ENCODE measurements around the gene TMEM143. TPM values are rescaled to one million over a fixed set of nuclear protein-coding genes. Genes with fewer than 3 reads are reported as not detected.
"Not testable (repeated sequence)": the region's sequence is repeated elsewhere in the genome, so short reads cannot be mapped to it uniquely, and the experiment has no call there.

The TMEM143 gene
- total RNA-seq, 1 experiment from 2014 or later: 3.3 TPM

GRCh38 chr19:48391100-48392005 lies 27.6 kb upstream of the TMEM143 start, which contains the start of gene KDELR1:
TSS of gene KDELR1 (minus strand) at chr19:48391551. CDS start at chr19:48391358, 193 bp downstream.
- DNase-seq (ENCODE audit: low spot score): peak; percentile 53

- DNase-seq (ENCODE audit: low spot score): no peak
These were observed 26.7 kb upstream of the TMEM143 start for GRCh38 chr19:48390188-48391099.

- no peak for DNase-seq (ENCODE audit: low spot score)
These were observed 23.2 kb upstream of the TMEM143 start for GRCh38 chr19:48386981-48387380.

- DNase-seq (ENCODE audit: low spot score): no peak
These were observed 21.8 kb upstream of the TMEM143 start for GRCh38 chr19:48385461-48386087.

GRCh38 chr19:48382286-48382685 lies 18.5 kb upstream of the TMEM143 start:
- no peak for DNase-seq (ENCODE audit: low spot score)

GRCh38 chr19:48381178-48381950 lies 17.6 kb upstream of the TMEM143 start:
- DNase-seq (ENCODE audit: low spot score): no peak

- no peak for DNase-seq (ENCODE audit: low spot score)
These were observed 15.3 kb upstream of the TMEM143 start for GRCh38 chr19:48379058-48379457.

- DNase-seq (ENCODE audit: low spot score): no peak
These were observed 14.4 kb upstream of the TMEM143 start for GRCh38 chr19:48378194-48378570.

- DNase-seq (ENCODE audit: low spot score): no peak
These were observed 9.8 kb upstream of the TMEM143 start for GRCh38 chr19:48373567-48373966.

GRCh38 chr19:48372904-48373303 lies 9.2 kb upstream of the TMEM143 start:
- peak; percentile 60 for DNase-seq (ENCODE audit: low spot score)

- not testable (repeated sequence) for DNase-seq (ENCODE audit: low spot score)
These were observed 8.0 kb upstream of the TMEM143 start for GRCh38 chr19:48371771-48372170.

GRCh38 chr19:48371367-48371766 lies 7.6 kb upstream of the TMEM143 start:
- DNase-seq (ENCODE audit: low spot score): no peak

- no peak for DNase-seq (ENCODE audit: low spot score)
These were observed 7.2 kb upstream of the TMEM143 start for GRCh38 chr19:48370955-48371354.

GRCh38 chr19:48368936-48369335 lies 5.2 kb upstream of the TMEM143 start:
- no peak for DNase-seq (ENCODE audit: low spot score)

GRCh38 chr19:48367855-48368254 lies 4.1 kb upstream of the TMEM143 start:
- DNase-seq (ENCODE audit: low spot score): no peak

- DNase-seq (ENCODE audit: low spot score): no peak
These were observed 1.9 kb upstream of the TMEM143 start for GRCh38 chr19:48365602-48366001.

GRCh38 chr19:48364598-48365348 lies 1.0 kb upstream of the TMEM143 start:
- no peak for DNase-seq (ENCODE audit: low spot score)

GRCh38 chr19:48363500-48363809 lies 285 bp downstream of the TMEM143 start:
- DNase-seq (ENCODE audit: low spot score): no peak

- DNase-seq (ENCODE audit: low spot score): peak; percentile 97
These were observed 832 bp downstream of the TMEM143 start for GRCh38 chr19:48362716-48363499.

- no peak for DNase-seq (ENCODE audit: low spot score)
These were observed 1.8 kb downstream of the TMEM143 start for GRCh38 chr19:48361912-48362311.

All from H4 (cell line).